ENCODE results near the gene INPP1.

INPP1 gene

DNA sequence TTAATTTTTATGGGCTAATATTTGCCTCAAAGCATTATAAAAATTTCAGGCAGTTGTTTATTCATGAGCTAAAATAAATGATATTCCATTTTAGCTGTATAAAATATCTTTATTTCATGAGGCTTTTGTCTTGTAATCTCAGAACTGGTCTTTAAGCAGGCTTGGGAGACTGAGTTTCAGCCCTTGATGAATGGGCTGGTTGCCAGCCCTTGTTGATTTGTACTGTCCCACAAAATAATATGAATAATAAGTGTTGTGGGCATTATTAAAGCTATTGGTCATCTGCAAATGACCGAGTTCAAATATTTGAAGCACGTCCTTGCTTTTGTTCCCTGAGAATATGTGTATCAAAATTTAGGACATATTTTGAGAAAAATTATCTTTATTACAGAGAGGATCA lies 18.2 kb downstream of the INPP1 start:
- no peak for DNase-seq (ENCODE audit: low spot score)

DNA sequence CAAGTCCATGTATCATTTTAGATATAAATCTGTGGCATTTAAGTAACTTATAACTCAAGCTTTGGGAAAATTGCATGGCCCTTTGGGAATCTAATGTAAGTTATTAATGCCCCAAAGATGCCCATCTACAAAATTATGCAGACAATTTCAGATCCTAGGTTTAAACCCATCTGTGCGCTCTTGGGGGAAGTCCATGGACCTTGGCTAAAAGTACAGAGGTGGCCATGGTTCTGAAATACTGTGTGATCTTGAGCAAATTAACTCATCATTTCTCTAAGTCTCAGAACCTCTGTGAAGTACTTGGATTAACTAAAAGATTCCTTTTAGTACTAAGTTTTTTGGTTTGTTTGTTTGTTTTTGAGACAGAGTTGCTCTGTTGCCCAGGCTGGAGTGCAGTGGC lies 19.5 kb downstream of the INPP1 start:
- DNase-seq (ENCODE audit: low spot score): no peak

DNA sequence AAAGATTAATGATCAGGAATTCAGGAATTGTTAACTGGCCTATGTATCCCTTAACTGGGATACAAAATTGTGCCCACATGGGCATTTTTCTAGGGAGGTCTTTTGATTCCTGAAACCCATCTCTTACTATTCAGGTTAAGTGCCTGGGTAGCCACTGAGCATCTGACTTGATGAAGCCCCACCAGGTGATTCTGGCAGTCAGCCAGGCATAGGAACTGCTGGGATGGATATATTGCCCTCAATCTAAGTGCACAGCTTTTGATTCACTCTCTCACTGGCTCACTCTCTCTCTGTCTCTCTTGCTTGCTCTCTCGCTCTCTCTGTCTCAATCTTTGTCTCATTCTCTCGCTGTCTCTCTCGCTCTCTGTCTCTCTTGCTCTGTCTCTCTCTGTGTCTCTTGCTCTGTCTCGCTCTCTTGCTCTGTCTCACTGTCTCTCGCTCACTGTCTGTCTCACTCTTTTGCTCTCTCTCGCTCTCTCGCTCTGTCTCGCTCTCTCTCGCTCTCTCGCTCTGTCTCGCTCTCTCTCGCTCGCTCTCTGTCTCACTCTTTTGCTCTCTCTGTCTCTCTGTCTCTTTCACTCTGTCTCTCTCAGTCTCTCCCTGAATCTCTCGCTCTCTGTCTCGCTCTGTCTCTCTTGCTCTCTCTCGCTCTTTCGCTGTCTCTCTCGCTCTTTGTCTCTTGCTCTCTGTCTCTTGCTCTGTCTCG lies 22.3 kb downstream of the INPP1 start:
- DNase-seq (ENCODE audit: low spot score): no peak

DNA sequence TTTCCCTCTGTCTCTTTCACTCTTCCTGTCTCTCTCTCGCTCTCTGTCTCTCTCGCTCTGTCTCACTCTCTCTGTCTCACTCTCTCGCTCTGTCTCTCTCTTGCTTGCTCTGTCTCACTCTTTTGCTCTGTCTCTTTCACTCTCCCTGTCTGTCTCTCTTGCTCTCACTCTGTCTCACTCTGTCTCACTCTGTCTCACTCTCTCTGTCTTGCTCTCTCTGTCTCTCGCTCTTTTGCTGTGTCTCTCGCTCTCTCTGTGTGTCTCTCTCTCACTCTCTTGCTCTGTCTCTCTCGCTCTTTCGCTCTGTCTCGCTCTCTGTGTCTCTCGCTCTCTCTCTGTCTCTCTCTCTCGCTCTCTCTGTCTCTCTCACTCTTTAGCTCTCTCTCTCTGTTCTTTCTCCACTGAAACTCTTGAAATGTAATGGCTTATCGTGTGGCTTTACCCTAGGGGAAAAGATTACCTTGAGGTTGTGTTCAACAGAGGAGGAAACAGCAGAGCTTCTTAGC lies 22.9 kb downstream of the INPP1 start:
- DNase-seq (ENCODE audit: low spot score): no peak

DNA sequence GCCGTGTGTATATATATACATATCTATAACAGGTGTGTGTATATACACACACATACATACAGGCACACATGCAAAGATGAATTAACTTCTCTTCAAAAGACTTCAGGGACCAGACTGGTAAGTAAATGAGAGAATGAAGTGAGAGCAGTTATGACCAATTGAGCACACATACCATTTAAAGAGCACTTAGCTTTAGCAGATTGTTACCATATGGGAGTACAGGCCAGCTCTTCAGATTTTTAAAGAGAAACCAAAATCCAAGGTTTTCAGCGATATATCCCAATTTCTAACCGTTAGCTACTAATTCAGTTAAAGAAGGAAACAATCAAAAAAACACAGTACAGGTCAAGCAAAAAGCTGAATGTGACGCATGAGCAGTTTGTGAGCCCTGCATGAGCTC lies 23.7 kb downstream of the INPP1 start:
- DNase-seq (ENCODE audit: low spot score): no peak

DNA sequence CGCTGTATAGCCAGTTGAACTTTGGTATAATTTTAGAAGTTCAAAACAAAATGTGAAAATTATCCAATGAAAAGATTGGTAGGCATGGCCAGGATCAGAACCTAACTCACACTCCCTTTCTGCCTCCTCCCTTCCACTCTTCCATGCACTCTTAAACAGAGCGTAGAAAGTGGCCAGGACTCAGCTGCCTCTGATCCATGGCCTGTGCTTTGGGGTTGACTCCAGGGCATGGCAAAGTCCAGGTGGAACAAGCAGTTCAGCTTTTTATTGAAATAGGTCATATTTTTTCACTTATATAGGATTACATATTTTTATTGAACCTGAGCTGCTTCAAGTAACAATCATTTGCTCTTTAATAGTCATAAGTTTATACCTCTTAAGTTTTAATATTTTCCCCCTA lies 26.2 kb downstream of the INPP1 start:
- no peak for DNase-seq (ENCODE audit: low spot score)

DNA sequence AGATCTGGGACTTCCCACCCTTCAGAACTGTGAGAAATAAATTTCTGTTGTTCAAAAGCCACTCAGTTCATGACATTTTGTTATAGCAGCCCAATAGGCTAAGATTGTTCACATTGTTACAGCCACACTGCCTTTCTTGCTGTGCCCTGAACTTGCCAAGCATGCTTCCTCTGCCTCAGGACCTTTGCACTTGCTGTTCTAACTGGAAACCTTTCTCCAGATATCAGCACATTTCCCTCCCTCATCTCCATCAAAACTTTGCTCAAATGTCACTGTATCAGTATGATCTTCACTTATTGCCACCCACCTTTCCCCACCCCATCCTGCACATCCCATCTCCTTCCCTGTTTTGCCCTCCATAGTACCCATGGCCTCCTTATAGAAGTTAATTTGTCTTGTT lies 32.7 kb downstream of the INPP1 start:
- DNase-seq (ENCODE audit: low spot score): no peak

DNA sequence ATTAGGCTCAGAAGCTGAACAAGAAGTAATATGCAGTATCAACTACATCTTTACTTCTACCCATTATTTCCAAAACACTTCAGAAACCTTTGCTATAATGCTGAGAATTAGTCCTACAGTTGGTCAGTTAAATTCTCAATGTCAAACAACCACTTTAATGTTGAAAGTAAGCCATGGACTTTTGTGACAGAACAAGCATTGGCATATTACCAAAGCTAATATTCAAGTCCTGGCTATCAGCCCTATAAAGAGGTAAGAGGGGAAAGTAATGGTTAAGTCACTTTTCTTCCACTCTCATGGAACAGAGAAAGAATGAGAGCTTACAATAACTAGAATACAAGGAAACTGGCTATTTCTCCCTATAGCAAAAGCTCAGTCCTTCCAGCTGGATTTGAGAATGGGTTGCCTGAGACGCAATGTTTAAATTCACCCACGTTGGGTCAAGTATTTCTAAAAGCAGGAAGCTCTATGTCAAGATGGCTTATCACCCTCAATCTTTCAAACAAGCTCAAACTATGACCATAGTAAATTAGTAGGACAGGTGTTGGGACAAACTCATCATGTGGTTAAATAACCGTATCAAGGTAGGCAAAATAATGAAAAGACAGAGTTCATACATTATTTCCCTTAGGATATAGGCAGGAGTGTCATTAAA lies 33.3 kb downstream of the INPP1 start:
- DNase-seq (ENCODE audit: low spot score): no peak

DNA sequence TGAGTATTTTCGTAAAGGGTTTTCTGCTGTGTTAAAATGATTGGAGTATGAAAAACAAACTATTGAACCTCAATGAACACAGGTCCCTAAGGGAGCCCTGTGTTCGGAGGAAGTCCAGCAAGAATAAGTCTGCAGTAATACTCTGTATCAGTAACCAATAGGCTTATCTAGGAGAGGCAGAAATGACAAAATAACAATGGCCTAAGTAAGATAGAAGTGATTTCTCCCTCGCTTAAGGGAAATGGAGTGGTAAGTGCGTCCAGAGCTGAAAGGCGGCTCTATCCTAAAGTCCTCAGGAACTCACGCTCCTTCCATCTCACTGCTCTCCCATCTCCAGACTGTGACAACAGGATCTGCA lies 35.5 kb downstream of the INPP1 start:
- no peak for DNase-seq (ENCODE audit: low spot score)

DNA sequence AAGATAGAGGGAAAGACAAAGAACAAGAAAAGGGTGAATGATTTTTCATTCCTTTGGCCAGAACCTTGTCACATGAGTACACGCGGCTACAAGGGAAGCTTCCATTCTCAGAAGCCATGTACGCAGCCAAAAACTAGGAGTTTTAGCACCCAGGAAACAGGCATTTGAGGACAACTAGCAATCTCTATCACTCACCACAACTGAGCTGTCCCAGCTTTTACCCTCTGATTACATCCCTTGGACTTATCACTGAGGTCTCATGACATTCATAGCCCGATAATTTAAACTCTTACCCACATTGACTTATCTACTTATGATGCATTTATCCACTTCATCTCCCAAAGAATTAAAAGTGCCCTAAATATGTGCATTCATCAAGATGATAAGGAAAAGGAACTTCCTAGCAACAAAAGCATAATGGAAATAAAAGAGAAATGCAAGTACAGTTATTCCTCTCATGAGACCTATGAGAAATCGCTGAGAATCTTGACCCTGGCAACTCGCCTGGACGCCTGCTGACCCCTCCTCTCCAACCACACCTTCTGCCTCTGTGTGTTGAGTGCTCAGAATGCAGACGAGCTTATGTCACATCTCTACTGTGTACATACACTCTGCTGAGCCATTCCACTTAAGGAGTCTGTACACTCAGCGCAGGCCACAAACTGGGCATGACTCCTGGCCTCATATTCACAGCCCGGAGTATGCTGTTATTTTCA lies 36.0 kb downstream of the INPP1 start:
- DNase-seq (ENCODE audit: low spot score): no peak

DNA sequence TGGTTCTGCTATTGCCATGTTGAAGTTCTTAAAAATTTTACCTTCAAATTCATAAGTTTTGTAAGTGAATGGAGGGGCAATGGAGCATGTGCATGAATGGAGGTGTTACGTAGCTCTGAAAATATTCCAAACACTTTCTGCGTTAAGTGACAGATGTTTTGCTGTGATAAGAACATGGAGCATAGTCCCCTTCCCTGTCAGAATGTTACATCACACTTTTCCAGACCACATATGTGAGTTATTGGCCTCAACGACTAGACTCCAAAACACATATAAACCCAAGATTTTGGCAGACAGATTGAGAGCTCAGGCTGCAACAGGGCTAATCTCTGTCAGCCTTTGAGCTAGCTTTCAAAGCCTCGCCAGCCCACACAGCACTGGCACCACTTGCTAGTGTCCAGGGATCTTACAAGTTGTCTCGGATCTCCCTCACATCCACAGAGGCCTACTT lies 37.6 kb downstream of the INPP1 start:
- no peak for DNase-seq (ENCODE audit: low spot score)

DNA sequence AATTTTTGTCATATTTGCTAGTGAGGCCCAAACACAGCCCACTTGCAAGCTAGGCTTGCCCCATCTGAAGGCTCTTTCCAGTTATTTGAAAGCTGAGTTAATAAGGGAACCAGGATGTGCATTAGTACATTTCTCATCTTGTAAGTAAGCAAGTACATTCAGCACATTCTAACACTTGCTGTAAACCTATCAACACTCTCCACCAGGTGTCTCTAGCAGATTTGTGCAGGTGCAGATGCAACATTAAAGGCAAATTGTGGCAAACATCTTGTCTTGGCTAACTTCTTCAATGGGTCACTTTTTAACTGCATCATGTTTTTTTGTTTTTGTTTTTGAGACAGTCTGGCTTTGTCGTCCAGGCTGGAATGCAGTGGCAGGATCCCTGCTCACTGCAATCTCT lies 39.5 kb downstream of the INPP1 start:
- peak; percentile 16 for DNase-seq (ENCODE audit: low spot score)

DNA sequence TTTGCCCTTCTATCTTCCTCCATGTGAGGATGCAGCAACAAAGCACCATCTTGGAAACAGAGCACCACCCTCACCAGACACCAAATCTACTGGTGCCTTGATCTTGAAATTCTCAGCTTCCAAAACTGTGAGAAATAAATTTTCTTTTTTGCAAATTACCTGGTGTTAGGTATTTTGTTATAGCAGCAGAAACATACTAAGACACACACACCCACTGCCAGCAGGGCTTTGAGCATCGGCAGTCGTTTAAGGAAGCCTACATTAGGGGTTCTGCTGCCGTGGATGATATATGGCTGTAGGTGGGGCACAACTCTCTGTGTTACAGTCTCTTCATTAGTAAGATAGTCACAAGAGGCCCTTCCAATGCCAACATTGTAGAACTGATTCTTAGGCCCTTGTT lies 44.0 kb downstream of the INPP1 start:
- DNase-seq (ENCODE audit: low spot score): no peak

DNA sequence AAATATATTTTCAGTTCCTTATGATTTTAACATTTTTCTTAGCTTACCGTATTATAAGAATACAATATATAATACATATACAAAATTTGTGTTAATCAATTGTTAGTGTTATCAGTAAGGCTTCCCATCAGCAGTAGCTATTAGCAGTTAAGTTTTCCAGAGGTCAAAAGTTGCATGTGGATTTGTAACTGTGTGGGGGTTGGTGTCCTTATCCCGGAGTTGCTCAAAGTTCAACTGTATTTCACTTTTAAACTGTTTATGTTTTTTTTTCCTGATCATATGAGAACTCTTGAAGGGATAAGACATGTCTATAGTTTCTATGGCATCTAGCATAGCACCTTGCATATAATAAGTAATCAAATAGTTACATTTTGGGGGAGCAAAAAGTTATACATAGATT lies 52.9 kb downstream of the INPP1 start:
- DNase-seq (ENCODE audit: low spot score): no peak

DNA sequence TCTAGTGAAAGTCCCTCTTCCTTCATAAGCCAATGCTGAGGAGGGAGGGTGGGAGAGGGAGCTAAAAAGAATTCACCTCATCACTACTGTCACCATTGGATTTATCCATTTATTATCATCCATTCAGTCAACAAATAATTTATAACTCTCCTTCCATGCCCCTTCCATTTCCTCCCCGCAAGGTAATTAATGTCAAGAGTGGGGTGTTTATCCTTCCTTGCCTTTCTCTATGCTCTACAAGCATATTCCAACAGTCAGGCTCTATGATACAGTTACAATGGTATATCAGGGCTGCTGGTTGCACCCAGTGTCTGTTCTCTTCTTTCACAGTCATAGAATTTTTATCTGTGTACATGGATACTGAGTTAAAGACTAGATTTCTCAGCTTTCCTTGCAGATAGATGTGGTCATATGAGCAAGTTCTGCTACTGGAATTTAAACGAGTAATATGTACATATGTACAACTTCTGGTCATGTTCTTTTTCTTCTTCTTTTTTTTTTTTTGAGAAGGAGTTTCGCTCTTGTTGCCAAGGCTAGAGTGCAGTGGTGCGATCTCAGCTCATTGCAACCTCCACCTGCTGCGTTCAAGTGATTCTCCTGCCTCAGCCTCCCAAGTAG lies 59.7 kb downstream of the INPP1 start:
- no peak for DNase-seq (ENCODE audit: low spot score)

DNA sequence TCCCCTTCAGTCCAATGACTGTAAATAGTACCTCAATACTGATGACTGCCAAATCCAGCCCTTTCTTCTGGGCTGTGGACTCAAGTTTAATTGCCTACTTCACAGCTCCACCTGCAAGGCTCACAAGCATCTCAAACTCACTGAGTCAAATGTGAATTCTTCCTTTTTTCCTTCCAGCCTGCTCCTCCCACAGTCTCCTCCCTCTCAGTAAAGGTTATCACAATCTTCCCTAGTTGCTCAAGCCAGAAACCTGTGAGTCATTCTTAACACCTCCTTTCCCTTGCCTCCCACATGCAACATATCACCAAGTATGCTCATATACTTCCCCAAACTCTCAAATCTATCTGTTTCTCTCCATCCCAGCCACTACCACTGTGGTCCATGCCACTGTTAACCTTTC lies 61.1 kb downstream of the INPP1 start:
- DNase-seq (ENCODE audit: low spot score): no peak

DNA sequence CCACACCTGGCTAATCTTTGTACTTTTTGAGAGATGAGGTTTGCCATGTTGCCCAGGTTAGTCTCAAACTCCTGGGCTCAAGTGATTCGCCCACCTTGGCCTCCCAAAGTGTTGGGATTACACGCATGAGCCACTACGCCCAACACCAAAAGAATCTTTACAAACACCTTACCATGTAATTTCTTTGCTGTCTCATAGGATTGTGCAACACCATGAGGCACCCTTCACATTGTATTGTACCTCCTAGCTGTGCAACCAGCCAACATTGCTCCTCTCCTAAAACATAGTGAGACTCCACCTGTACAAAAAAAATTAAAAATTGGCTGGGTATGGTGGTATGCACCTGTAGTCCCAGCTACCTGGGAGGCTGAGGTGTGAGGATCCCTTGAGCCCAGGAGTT lies 61.7 kb downstream of the INPP1 start:
- DNase-seq (ENCODE audit: low spot score): no peak

DNA sequence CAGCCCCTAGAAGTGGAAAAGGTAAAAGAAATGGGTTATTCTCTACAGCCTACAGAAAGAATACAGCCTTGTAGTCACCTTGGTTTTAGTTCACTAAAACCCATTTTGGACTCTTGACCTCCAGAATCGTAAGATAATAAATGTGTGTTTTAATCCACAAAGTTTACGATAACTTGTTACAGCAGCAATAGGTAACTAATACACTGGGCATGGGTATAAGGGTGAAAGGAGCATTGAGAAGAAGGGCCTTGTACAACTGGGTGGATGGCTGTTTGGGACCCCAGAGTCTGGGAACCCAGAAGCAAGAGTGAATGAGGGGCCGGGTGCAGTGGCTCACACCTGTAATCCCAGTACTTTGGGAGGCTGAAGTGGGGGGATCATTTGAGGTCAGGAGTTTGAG lies 62.6 kb downstream of the INPP1 start:
- no peak for DNase-seq (ENCODE audit: low spot score)

DNA sequence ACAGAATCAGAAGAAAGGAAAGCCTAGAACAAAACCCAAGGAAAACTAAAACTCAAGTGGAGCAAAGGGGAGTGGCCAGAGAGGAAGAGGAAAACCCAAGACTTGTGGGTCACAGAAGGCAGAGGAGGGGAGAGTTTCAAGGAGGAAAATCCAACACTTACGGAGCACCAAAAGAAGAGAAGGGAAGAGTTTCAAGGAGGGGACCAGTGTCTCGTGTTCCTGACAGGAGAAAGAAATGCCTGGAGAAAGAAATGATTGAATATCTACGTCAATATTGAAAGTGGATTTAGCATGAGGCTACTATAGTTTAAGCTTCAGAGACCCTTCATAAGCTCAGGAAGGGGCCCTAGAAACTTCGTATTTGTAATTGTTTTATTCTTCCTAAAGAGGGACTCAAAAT lies 63.4 kb downstream of the INPP1 start:
- DNase-seq (ENCODE audit: low spot score): no peak

DNA sequence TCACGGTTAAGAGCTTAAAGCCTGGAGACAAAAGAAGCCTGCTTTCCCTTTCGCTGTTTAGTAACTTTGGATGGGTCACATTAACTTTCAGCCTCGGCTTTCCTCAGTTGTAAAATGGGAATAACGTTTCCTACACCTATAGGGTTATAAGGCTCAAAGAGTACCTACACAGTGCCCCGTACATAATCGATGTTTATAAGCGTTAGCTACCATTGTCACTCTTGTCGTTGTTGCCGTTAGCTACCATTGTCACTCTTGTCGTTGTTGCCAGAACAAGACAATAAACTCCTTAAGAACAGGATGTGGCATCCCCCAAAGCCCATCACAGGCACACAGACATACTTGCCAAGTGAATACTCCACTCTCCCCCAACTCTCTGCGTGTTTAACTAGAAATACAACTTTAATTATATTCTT lies 63.9 kb downstream of the INPP1 start:
- DNase-seq (ENCODE audit: low spot score): no peak

DNA sequence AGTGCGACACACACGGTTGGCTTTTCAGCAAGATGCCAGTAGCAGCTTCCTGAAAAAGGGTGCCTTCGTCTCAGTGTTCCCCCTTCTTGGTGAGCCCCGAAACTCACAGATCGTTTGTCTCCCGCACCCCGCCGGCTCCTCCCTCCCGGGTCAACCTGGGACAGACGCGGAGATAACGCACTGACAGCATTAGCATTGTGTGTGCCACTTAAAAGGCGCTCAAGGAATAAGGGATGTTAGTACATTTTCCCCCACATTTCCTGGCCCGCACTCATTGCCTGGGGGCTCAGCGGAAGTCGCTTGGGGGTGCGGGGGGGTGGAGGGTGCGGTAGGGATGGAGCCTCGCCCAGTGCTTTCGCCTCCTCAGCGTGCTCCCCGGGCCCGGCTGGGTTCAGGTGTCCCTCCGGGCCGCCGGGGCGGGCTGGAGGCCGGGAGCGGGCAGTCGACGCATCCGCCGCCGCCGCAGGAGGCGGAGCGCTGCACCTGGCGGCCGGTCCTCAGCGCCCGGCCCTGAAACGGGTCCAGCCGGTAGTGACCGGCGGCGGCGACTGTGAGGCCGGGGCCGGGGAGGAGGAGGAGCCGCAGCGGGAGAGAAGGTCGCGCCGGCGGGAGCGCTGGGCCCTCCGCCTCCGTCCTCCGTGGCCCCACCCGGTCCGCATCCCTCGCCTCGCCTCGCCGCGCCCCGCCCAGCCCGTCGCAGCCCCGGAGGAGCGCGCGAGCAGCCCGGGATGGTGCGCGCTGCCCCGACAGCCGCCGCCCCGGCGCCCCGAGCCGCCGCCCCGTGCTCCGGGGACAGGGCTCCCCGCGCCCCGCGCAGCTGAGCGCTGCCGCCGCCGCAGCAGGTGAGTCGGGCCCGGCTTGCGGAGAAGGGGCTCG lies 64.5 kb downstream of the INPP1 start, which contains the start of gene MFSD6:
Gene MFSD6, plus strand, starts transcription at position 694 of the 876 bp plus-strand sequence. CDS start 27,675 bp downstream, outside the sequence.
- peak; percentile 74 for DNase-seq (ENCODE audit: low spot score)

Data from AG20443 (cell line).